HepG2 (cell line): ENCODE measurements around the gene SBK3. TPM values are rescaled to one million over a fixed set of nuclear protein-coding genes. Genes with fewer than 3 reads are reported as not detected.

Experiments used
- ARHGAP35 ChIP-seq: sonication (generic); formaldehyde crosslinking; IDR thresholded peaks from 2 replicates; pipeline ENCODE4 v1.9.0; 2022; ENCODE audit warnings: mild to moderate bottlenecking, inconsistent platforms, moderate library complexity, missing genetic modification reagents, borderline replicate concordance
- ARID5B ChIP-seq: IDR thresholded peaks from 2 replicates; pipeline ENCODE4 v1.4.0; 2020; ENCODE audit warnings: mild to moderate bottlenecking, missing genetic modification reagents
- CC2D1A ChIP-seq: sonication (generic); formaldehyde crosslinking; IDR thresholded peaks from 2 replicates; pipeline ENCODE4 v1.8.1; 2023; ENCODE audit warnings: mild to moderate bottlenecking, missing genetic modification reagents
- CCDC6 ChIP-seq: sonication (generic); formaldehyde crosslinking; IDR thresholded peaks from 2 replicates; pipeline ENCODE4 v1.8.1; 2022; ENCODE audit warnings: mild to moderate bottlenecking, missing genetic modification reagents, moderate library complexity
- MEIS2 ChIP-seq: sonication (generic); formaldehyde crosslinking; IDR thresholded peaks from 2 replicates; pipeline ENCODE4 v1.9.0; 2021; ENCODE audit warnings: mild to moderate bottlenecking, missing genetic modification reagents
- NR2F2 ChIP-seq: IDR thresholded peaks from 2 replicates; pipeline ENCODE4 v1.6.1; 2012; ENCODE audit warnings: low read depth, inconsistent platforms, borderline replicate concordance
- SIX1 ChIP-seq: sonication (generic); formaldehyde crosslinking; IDR thresholded peaks from 2 replicates; pipeline ENCODE4 v1.4.0; 2020; ENCODE audit warnings: missing genetic modification reagents, borderline replicate concordance
- ZBTB26 ChIP-seq: IDR thresholded peaks from 2 replicates; pipeline ENCODE4 v1.6.1; 2016; ENCODE audit warnings: missing compliant biosample characterization, missing genetic modification reagents, borderline replicate concordance
- ZBTB44 ChIP-seq: sonication (generic); formaldehyde crosslinking; IDR thresholded peaks from 2 replicates; pipeline ENCODE4 v1.4.0; 2020; ENCODE audit warnings: missing genetic modification reagents
- ZIK1 ChIP-seq: sonication (generic); formaldehyde crosslinking; IDR thresholded peaks from 2 replicates; pipeline ENCODE4 v1.5.0; 2020; ENCODE audit warnings: mild to moderate bottlenecking, low read depth, missing genetic modification reagents, borderline replicate concordance
- ZNF607 ChIP-seq: sonication (generic); formaldehyde crosslinking; IDR thresholded peaks from 2 replicates; pipeline ENCODE4 v1.5.1; 2020; ENCODE audit warnings: missing genetic modification reagents, mild to moderate bottlenecking, borderline replicate concordance
- ZNF609 ChIP-seq: sonication (generic); formaldehyde crosslinking; IDR thresholded peaks from 2 replicates; pipeline ENCODE4 v1.4.0; 2020; ENCODE audit warnings: mild to moderate bottlenecking, missing genetic modification reagents, borderline replicate concordance
- ZNF768 ChIP-seq: sonication (generic); formaldehyde crosslinking; IDR thresholded peaks from 2 replicates; pipeline ENCODE4 v1.4.0; 2020; ENCODE audit warnings: missing genetic modification reagents
- ZNF784 ChIP-seq: sonication (generic); formaldehyde crosslinking; IDR thresholded peaks from 2 replicates; pipeline ENCODE4 v1.5.1; 2020; ENCODE audit warnings: missing genetic modification reagents, mild to moderate bottlenecking, borderline replicate concordance
- polyA plus RNA-seq, 8 experiments: library from polyadenylated mRNA; depleted of rRNA in 3 of 8; stranded (reverse) in 7 of 8; unstranded in 1 of 8; fragments of >200 nt; fragmentation: Illumina TruSeq in 4 of 8; extraction: Trizol in 4 of 8; gene quantifications; 2 replicates each; pipeline versions ENCODE4 v1.2.1 to v1.2.3, GENCODE V29; 2011 to 2016; ENCODE audit warnings: low read depth in 4 of 8, missing spikeins in 1 of 8, mixed read lengths in 1 of 8; ENCODE audit not compliant: insufficient read depth in 1 of 8
- total RNA-seq, 5 experiments: library from RNA; depleted of rRNA; stranded (reverse); fragments of >200 nt; fragmentation: Illumina TruSeq; extraction: Trizol; gene quantifications; 2 replicates each; pipeline ENCODE4 v1.2.3, GENCODE V29; 2016; ENCODE audit warnings: low read depth in 1 of 5

The SBK3 gene
- total and polyA plus RNA-seq, 2 of the 13 experiments (the other 11 are each of a cell fraction or from before 2014, with no cell fraction given) = 0.66 to 0.77 TPM

GRCh38 chr19:55585658-55586339 lies 40.5 kb upstream of the SBK3 start (continued):
- TF ChIP-seq ZBTB44 (CRISPR knock-in tag) (no peak), ZNF784 (CRISPR knock-in tag) (no peak), CCDC6 (CRISPR knock-in tag) (0 out of 2 replicates have a peak, but pooled peaks have one; percentile 31), ZBTB26 (CRISPR knock-in tag) (no peak), ZIK1 (no peak), MEIS2 (CRISPR knock-in tag) (no peak), NR2F2 (no peak), ARID5B (CRISPR knock-in tag) (peak; percentile 35; the same call in 1 of the 2 replicates), SIX1 (CRISPR knock-in tag) (no peak), CC2D1A (CRISPR knock-in tag) (no peak), ZNF609 (CRISPR knock-in tag) (no peak), ARHGAP35 (CRISPR knock-in tag) (no peak), ZNF768 (CRISPR knock-in tag) (no peak), ZNF607 (no peak)
